Rectal smooth muscle tissue (tissue), 1 donor: Measurements from ENCODE around the gene TMEM236.

ENCODE experiments used
- H3K27ac ChIP-seq: one replicate; pipeline ENCODE4 v1.7.0; 2013; ENCODE audit warnings: low read depth, low read length, inconsistent platforms
- H3K27me3 ChIP-seq: one replicate; pipeline ENCODE4 v1.7.0; 2013; ENCODE audit warnings: low read length; ENCODE audit not compliant: control insufficient read depth, insufficient read depth
- H3K36me3 ChIP-seq: one replicate; pipeline ENCODE4 v1.7.0; 2013; ENCODE audit warnings: low read length; ENCODE audit not compliant: control insufficient read depth, insufficient read depth
- H3K4me1 ChIP-seq: one replicate; pipeline ENCODE4 v1.7.0; 2013; ENCODE audit warnings: low read length; ENCODE audit not compliant: control insufficient read depth, insufficient read depth
- H3K4me3 ChIP-seq: one replicate; pipeline ENCODE4 v1.7.0; 2013; ENCODE audit warnings: low read length
- H3K9ac ChIP-seq: one replicate; pipeline ENCODE4 v1.7.0; 2013; ENCODE audit warnings: low read length

TMEM236 gene

DNA sequence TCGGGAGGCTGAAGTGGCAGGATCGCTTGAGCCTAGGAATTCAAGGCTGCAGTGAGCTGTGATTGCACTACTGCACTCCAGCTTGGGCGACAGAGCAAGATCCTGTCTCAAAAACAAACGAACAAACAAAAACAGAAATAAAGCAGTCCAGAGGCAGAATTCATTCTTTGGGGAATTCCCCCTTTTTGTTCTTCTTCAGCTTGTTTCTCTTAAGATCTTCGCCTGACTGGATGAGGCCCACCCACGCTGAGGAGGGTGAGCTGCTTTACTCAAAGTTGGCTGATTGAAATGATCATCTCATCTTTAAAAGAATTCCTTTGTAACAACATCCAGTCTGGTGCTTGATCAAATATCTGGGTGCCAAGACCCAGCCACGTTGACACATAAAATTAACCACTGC lies 67.8 kb downstream of the TMEM236 start:
- Histone ChIP-seq H3K27ac (no peak overlapping the region), H3K4me1 (no peaks in the 10 kb centered on the region), H3K36me3 (no peaks in the 10 kb centered on the region), H3K9ac (no peak overlapping the region), H3K4me3 (no peak overlapping the region), H3K27me3 (no peaks in the 10 kb centered on the region)

DNA sequence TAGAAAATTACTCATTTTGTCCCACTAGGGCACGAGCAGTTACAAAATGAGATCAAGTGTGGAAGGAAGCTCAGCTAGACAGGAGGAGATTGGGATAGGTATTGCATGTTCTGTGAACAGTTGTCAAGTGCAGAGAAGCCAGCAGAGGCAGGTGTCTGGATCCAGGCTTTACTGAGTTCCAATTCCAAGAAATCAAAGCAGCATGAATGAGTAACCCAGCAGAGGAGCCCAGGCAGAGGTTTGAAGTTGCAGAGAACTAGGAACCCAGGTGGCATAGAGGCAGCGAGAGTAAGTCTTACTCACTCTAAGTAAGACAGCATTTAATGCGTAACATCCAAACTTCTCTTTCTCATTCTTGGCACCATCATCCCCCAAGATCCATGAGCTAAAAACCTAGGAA lies 68.9 kb downstream of the TMEM236 start:
- Histone ChIP-seq H3K27ac (no peak overlapping the region), H3K9ac (no peak overlapping the region), H3K36me3 (no peaks in the 10 kb centered on the region), H3K4me3 (no peak overlapping the region), H3K27me3 (no peaks in the 10 kb centered on the region), H3K4me1 (no peaks in the 10 kb centered on the region)

DNA sequence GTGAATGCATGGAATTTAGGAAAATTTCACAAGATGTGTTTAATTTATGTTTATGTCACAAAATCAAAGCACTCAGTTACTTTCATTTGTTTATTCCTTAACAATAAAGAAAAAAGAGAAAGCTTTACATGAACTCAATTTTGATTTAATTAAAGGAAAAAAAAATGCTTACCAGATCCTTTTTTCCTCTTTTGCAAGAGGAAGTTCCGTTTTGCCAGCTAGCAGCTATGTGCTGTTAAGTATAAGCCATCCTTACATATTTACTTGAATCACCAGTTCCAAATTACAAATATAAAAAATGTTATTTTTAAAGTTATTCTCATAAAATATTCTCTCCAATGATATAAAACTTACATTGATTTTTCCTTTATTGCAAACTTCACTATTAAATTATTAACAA lies 69.9 kb downstream of the TMEM236 start:
- no peak overlapping the region for H3K27ac ChIP-seq
- no peaks in the 10 kb centered on the region for H3K27me3 ChIP-seq
- no peaks in the 10 kb centered on the region for H3K36me3 ChIP-seq
- no peak overlapping the region for H3K9ac ChIP-seq
- no peaks in the 10 kb centered on the region for H3K4me1 ChIP-seq
- no peak overlapping the region for H3K4me3 ChIP-seq

DNA sequence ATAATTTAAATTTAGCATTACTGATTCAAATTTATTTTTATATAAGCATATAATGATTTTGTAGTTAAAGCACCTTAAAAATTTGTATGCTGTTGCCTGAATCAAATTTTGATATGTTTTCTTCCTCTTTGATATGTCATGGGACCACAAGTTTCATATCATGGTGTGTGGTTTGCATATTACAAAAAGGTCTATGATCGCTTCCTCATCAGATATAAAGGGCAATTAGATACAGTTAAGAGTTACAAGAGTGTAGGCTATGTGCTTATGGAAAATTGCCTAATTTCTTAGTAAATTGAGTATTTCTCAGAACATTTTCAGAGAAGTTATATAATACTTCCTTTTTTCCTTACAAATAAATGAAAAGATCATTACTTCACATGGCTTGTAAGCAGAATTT lies 79.3 kb downstream of the TMEM236 start:
- no peak overlapping the region for H3K4me3 ChIP-seq
- H3K27me3 ChIP-seq, result no peaks in the 10 kb centered on the region
- no peaks in the 10 kb centered on the region for H3K4me1 ChIP-seq
- H3K36me3 ChIP-seq, result no peaks in the 10 kb centered on the region
- no peak overlapping the region for H3K27ac ChIP-seq
- no peak overlapping the region for H3K9ac ChIP-seq

DNA sequence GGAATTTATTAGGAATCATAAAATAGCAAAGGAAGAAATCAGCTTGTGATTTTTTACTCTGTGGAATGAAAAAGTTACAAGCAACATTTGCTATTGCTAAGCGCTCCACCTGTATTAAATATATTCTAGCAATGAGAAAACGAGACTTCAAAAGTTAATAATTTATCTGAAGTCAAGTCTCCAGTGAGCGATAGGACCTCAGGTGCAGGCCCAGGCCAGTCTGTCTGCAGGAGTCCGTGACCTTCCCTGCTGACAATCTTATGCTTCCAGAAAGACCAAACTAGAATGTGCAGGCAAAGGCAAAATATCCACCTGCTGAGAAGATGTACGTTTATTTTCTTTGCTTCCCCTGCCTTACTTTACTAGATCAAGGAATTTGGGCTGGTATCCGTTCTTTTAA lies 79.9 kb downstream of the TMEM236 start:
- no peaks in the 10 kb centered on the region for H3K36me3 ChIP-seq
- no peaks in the 10 kb centered on the region for H3K27me3 ChIP-seq
- H3K9ac ChIP-seq, result no peak overlapping the region
- H3K4me1 ChIP-seq, result peaks cover under 1% of the 10 kb centered on the region
- no peak overlapping the region for H3K27ac ChIP-seq
- no peak overlapping the region for H3K4me3 ChIP-seq

DNA sequence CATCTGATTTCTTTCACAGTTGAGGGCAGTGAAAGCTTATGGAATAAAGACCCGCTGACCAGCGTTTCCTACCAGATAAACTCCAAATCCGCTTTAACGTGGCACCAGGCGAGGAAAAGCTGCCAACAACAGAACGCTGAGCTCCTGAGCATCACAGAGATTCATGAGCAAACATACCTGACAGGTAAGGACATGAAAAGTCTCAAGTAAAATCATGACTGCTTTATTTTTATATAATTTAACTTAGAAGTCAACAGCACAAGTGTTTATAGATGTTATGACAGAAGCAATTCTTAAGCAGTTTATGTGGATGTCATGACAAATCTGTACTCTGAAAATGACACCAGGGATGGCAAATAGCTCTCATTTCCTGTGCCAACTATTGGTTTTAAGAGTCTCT lies 81.7 kb downstream of the TMEM236 start:
- Histone ChIP-seq H3K27ac (no peak overlapping the region), H3K27me3 (no peaks in the 10 kb centered on the region), H3K36me3 (no peaks in the 10 kb centered on the region), H3K9ac (no peak overlapping the region), H3K4me1 (peaks cover 4% of the 10 kb centered on the region), H3K4me3 (no peak overlapping the region)

DNA sequence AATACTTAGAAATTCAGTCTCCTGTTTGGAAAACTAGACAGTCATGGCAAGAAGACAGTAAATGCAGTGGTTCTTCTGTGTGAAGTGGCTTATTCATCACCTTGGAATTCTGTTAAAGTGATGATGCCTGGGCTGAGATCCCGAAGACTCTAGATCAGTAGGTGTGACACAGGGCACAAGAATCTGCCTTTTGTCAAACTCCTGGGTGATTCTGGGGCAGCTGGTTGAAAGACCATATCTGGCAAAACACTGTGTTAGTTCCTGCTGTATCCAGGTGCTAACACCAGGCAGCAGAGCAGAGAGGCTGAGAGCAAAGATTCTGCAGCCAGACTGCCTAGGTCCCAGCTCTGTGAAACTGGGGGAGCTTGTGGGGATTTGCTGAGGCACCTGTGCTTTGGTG lies 83.7 kb downstream of the TMEM236 start:
- H3K27ac ChIP-seq, result no peak overlapping the region
- no peak overlapping the region for H3K4me3 ChIP-seq
- no peaks in the 10 kb centered on the region for H3K27me3 ChIP-seq

DNA sequence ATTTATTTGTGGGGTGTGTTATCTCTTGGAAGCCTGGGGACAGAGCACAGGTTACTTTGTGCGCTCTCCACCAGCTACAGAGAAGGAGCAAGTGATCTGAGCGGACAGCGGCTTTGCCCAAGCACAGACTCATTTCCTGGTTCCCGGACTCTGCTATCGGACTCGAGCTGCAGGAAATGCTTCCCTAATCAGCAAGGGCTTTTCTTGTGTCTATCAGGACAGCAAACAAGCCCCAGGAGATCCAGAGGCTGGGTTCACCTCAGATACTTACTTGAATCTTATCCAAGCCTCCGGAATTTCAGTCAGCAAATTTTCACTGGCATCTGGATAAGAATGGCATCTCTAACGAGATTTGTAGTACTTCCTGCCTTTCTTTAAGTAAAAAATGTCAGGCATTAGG lies 84.9 kb downstream of the TMEM236 start:
- no peak overlapping the region for H3K9ac ChIP-seq
- no peak overlapping the region for H3K27ac ChIP-seq
- peak overlapping the region; percentile 36 for H3K4me3 ChIP-seq

More for the DNA sequence above, 83.7 kb downstream of the TMEM236 start:
- H3K36me3 ChIP-seq, result no peaks in the 10 kb centered on the region
- H3K4me1 ChIP-seq, result peaks cover 4% of the 10 kb centered on the region
- no peak overlapping the region for H3K9ac ChIP-seq

DNA sequence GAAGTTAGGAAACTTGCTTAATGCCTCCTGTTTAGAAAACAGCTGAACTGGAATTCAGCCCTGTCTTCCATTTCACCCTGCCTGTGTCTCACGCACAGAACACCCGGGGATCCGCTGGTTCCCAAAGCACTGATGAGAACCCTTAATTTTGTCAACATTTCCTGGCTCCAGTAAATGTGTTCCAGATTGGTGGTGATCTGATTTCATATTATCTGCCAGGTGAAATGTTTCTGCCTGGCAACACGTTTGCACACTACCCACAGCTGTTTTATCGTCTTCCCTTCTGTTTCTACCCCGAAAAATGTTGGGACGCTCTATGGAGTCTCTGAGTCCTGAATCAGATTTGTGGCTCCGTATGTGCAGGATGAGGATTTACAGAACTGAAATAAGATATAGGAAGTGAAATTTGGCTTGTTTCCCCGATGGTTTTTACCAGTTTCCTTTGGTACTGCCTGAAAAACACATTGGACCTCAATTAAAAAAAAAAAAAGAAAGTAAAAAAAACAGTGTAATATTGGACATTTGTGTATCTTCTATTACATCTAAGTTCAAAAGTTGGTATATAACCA lies 86.2 kb downstream of the TMEM236 start:
- no peak overlapping the region for H3K4me3 ChIP-seq
- H3K4me1 ChIP-seq, result peaks cover 4% of the 10 kb centered on the region
- no peaks in the 10 kb centered on the region for H3K36me3 ChIP-seq
- no peak overlapping the region for H3K27ac ChIP-seq
- no peaks in the 10 kb centered on the region for H3K27me3 ChIP-seq
- H3K9ac ChIP-seq, result no peak overlapping the region

More for the DNA sequence above, 84.9 kb downstream of the TMEM236 start:
- no peaks in the 10 kb centered on the region for H3K27me3 ChIP-seq
- peaks cover 4% of the 10 kb centered on the region for H3K4me1 ChIP-seq
- H3K36me3 ChIP-seq, result no peaks in the 10 kb centered on the region

DNA sequence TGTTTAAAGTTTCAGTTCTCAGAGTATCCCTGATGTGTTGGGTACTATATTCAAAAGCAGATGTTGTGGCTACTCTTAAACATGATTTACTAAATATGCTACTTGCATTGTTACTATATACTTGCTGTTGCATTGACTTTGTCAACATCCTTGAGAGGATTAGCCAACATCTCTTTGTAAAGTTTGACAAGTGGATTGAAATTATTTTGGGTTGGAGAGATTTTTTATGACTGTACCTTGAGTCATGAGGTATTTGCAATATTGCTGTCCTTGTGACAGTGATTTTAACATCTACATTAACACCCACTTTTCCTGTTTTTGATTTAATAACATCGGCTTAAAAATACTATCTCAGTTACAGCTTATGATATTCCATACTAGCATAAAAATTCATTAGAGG lies 89.0 kb downstream of the TMEM236 start:
- no peaks in the 10 kb centered on the region for H3K36me3 ChIP-seq
- H3K4me1 ChIP-seq, result peaks cover 4% of the 10 kb centered on the region
- H3K4me3 ChIP-seq, result no peak overlapping the region
- H3K27me3 ChIP-seq, result no peaks in the 10 kb centered on the region
- H3K27ac ChIP-seq, result no peak overlapping the region
- H3K9ac ChIP-seq, result no peak overlapping the region

DNA sequence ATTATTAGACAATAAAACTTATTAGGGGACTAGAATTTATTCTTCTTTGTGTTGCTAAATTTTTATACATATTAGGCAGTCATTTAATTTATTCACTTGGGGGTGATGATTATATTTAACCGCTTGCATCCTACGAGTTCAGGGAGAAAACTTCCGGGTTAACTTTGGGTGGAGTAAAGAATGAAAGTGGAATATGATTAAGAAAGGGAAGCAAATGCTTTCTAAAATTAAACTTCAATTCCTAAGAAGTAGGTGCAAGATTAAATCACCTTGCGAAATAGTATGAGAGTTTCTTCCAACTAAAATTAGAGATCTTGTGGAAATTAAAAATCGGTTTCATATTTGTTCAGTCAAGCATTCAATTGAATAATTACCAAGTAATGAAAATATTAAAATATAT lies 90.6 kb downstream of the TMEM236 start:
- no peak overlapping the region for H3K9ac ChIP-seq
- no peak overlapping the region for H3K27ac ChIP-seq
- H3K36me3 ChIP-seq, result no peaks in the 10 kb centered on the region
- no peak overlapping the region for H3K4me3 ChIP-seq
- no peaks in the 10 kb centered on the region for H3K27me3 ChIP-seq
- no peaks in the 10 kb centered on the region for H3K4me1 ChIP-seq

DNA sequence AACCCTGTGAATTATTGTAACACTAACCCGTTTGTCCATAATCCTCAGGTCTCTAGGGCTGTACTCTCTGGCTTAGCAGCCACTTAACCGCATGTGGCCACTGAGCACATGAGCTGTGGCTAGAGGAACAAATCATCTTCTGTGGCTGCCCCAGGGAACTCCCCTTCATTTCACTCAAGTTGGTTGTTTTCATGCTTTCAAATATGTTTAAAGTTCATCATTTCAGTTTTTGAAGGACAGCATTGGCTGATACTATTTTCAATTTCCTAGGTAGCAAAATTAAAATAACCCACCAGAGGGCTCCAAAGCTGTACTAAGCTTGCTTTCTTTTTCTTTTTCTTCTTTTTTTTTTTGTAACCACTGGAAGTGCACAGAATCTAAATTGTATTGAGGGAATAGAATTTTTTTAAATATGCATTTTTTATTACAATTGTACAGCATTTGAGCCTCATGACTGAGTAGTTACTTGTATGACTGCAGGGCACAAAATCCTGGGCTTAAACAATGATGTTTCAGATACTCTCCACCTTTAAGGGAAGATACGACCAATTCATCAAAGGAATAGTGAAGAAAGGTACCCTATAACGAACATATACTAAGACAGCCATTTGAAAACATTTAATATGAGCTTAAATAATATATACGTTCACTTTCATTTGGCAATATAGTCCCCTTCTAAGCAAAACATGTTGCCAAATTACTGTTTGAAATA lies 95.7 kb downstream of the TMEM236 start:
- no peak overlapping the region for H3K4me3 ChIP-seq
- H3K9ac ChIP-seq, result no peak overlapping the region
- H3K4me1 ChIP-seq, result no peaks in the 10 kb centered on the region
- no peak overlapping the region for H3K27ac ChIP-seq
- no peaks in the 10 kb centered on the region for H3K36me3 ChIP-seq
- no peaks in the 10 kb centered on the region for H3K27me3 ChIP-seq

DNA sequence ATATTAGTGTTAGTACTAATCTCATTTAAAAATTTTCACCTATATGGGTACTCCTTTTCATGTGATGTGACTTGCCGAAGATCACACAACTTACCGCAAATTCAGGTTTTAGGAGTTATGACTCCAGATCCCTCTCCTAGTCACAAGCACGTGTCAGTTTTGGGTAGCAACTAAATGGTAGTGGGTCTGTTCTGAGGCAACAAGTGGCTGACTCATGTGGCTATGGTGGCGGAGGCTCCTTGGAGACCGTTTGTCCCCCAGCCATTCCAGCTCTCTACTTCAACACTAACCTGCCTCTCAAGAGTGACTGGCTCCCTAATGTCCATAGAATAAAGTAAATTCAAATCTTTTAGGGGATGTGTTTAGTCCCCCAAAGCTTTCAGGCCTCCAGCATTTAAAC lies 96.6 kb downstream of the TMEM236 start:
- Histone ChIP-seq H3K4me1 (no peaks in the 10 kb centered on the region), H3K4me3 (no peak overlapping the region), H3K9ac (no peak overlapping the region), H3K27me3 (no peaks in the 10 kb centered on the region), H3K27ac (no peak overlapping the region), H3K36me3 (no peaks in the 10 kb centered on the region)
